Fibroblast of lung (primary cell): ENCODE data around the gene AANAT. TPM values are rescaled to one million over a fixed set of nuclear protein-coding genes. Genes with fewer than 3 reads are reported as not detected.

ENCODE experiments used
- DNase-seq, 2 donors: peaks; one replicate each; pipeline versions ENCODE4 v3.0.0 to v3.0.0-alpha.2; 2010; ENCODE audit warnings: low read depth in 2 of 2
- H2AFZ ChIP-seq: 2 replicates; pipeline ENCODE4 v1.5.1; 2012; ENCODE audit warnings: low read length, control low read depth, inconsistent platforms
- H3K27ac ChIP-seq: 2 replicates; pipeline ENCODE4 v1.5.1; 2011; ENCODE audit warnings: low read length, control low read depth; ENCODE audit not compliant: insufficient read depth
- H3K27me3 ChIP-seq: 2 replicates; pipeline ENCODE4 v1.5.1; 2011; ENCODE audit warnings: mild to moderate bottlenecking, low read length; ENCODE audit not compliant: control insufficient read depth, insufficient read depth
- H3K36me3 ChIP-seq: 2 replicates; pipeline ENCODE4 v1.5.1; 2011; ENCODE audit warnings: low read length; ENCODE audit not compliant: control insufficient read depth, insufficient read depth
- H3K4me1 ChIP-seq: 2 replicates; pipeline ENCODE4 v1.5.1; 2011; ENCODE audit warnings: low read length; ENCODE audit not compliant: control insufficient read depth, insufficient read depth; ENCODE audit errors: extremely low read depth
- H3K4me2 ChIP-seq: 2 replicates; pipeline ENCODE4 v1.5.1; 2011; ENCODE audit warnings: low read length, control low read depth; ENCODE audit not compliant: insufficient read depth; ENCODE audit errors: extremely low read depth
- H3K4me3 ChIP-seq, 4 experiments: fragments of 200-600 bp in 1 of 4; sonication (generic) in 1 of 4; replicated peaks in 1 of 4; 2 replicates each; pipeline ENCODE4 v1.5.1; 2011 to 2016; ENCODE audit warnings: low read length in 4 of 4, low read depth in 3 of 4, mild to moderate bottlenecking in 3 of 4, control low read depth in 2 of 4, inconsistent platforms in 1 of 4, mixed read lengths in 1 of 4; ENCODE audit not compliant: insufficient read depth in 1 of 4; ENCODE audit errors: control extremely low read depth in 1 of 4
- H3K79me2 ChIP-seq: 2 replicates; pipeline ENCODE4 v1.5.1; 2012; ENCODE audit warnings: mild to moderate bottlenecking, low read length, inconsistent platforms; ENCODE audit not compliant: control insufficient read depth, insufficient read depth
- H3K9ac ChIP-seq: 2 replicates; pipeline ENCODE4 v1.5.1; 2011; ENCODE audit warnings: mild to moderate bottlenecking, low read length, control low read depth; ENCODE audit not compliant: insufficient read depth
- H3K9me3 ChIP-seq: 2 replicates; pipeline ENCODE4 v1.5.1; 2012; ENCODE audit warnings: low read depth, low read length; ENCODE audit not compliant: control insufficient read depth, insufficient read depth
- H4K20me1 ChIP-seq: 2 replicates; pipeline ENCODE4 v1.5.1; 2011; ENCODE audit warnings: low read length; ENCODE audit not compliant: control insufficient read depth, insufficient read depth; ENCODE audit errors: extremely low read depth
- CTCF ChIP-seq, 2 donors: IDR thresholded peaks in 1 of 2; conservative IDR thresholded peaks in 1 of 2; 1 replicate in 1 of 2; 2 replicates in 1 of 2; pipeline ENCODE4 v1.5.1; 2011 to 2012; ENCODE audit warnings: low read length in 2 of 2, control low read depth in 1 of 2, inconsistent platforms in 1 of 2, low read depth in 1 of 2, mild to moderate bottlenecking in 1 of 2
- EZH2 ChIP-seq: IDR thresholded peaks from 2 replicates; pipeline ENCODE4 v1.5.1; 2012; ENCODE audit warnings: low read length, control low read depth, mild to moderate bottlenecking; ENCODE audit errors: missing control alignments
- polyA plus RNA-seq, 2 donors: library from polyadenylated mRNA; depleted of rRNA in 1 of 2; stranded (reverse) in 1 of 2; unstranded in 1 of 2; fragments of >200 nt; gene quantifications; 2 replicates each; pipeline ENCODE4 v1.2.1, GENCODE V29; 2011 to 2012; ENCODE audit warnings: missing spikeins in 1 of 2
- total RNA-seq: library from RNA; depleted of rRNA; stranded (reverse); fragments of >200 nt; gene quantifications from 2 replicates; pipeline ENCODE4 v1.2.1, GENCODE V29; 2014

AANAT gene
- total and polyA plus RNA-seq, 2 donors (not counting 1 experiment from before 2014, with no cell fraction given), result not detected

- H3K4me3 ChIP-seq, result no peak overlapping the region
- H3K4me1 ChIP-seq, result peaks cover 8% of the 10 kb centered on the region
- no peak for TF ChIP-seq CTCF (conservative IDR thresholded peaks at IDR 0.05 in 1 of 2, IDR thresholded peaks at IDR 0.05 in 1 of 2; ENCODE audit: low read depth in 1 of 2, low read length in 2 of 2)
- no peak for TF ChIP-seq EZH2
- no peaks in the 10 kb centered on the region for H3K27me3 ChIP-seq
- no peak overlapping the region for H3K27ac ChIP-seq
- DNase-seq, result no peak
- no peaks in the 10 kb centered on the region for H3K9me3 ChIP-seq
- no peaks in the 10 kb centered on the region for H4K20me1 ChIP-seq
- no peaks in the 10 kb centered on the region for H3K36me3 ChIP-seq
- H3K79me2 ChIP-seq, result no peaks in the 10 kb centered on the region
- no peak overlapping the region for H3K4me2 ChIP-seq
- H2AFZ ChIP-seq, result no peak overlapping the region
- no peak overlapping the region for H3K9ac ChIP-seq
Measured at GRCh38 chr17:76517638-76518038, 50.2 kb downstream of the AANAT start.

DNA sequence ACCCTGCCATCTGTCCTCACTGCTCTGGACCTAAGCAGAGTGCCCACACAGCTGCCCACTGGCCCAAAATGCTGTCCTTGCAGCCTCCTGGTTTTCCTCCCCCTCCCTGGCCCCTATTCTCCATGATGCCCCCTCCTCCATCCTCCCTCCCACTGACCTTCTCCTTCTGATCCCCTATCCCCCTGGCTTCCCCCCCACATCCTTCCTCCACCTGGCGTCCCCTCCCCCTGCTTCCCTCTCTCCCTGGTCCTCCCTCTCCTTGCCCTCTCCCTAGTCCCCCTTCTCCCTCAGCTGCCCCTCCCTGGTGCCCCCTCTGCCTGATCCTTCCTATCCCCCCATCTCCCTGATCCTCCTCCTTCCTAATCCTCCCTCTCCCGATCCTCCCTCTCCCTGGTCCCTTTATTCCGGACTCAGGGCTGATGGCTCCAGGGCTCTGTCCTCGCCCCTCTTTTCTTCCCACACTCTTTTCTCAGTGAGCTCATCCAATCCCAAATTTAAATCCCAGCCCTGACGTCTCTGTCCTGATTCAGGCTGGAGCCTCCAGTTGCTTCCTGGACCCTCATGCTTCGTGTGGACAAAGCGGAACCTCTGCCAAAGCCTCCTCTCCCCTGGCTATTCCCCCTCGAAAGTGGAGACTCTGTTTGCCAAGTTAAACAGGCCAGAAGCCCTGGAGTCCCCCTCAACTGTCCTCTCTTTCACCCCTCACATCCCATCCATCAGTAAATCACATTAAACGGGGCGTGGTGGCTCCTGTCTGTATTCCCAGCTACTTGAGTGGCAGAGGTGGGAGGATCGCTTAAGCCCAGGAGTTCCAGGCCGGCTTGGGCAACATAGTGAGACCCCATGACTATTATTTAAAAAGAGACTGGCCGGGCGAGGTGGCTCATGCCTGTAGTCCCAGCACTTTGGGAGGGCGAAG, 51.9 kb downstream of the AANAT start:
- H3K27me3 ChIP-seq, result no peaks in the 10 kb centered on the region
- H3K27ac ChIP-seq, result no peak overlapping the region
- H3K9me3 ChIP-seq, result no peaks in the 10 kb centered on the region
- no peaks in the 10 kb centered on the region for H4K20me1 ChIP-seq
- no peaks in the 10 kb centered on the region for H3K79me2 ChIP-seq
- no peak overlapping the region for H2AFZ ChIP-seq
- H3K4me2 ChIP-seq, result no peak overlapping the region
- no peak for DNase-seq
- peaks cover 8% of the 10 kb centered on the region for H3K4me1 ChIP-seq
- TF ChIP-seq EZH2, result no peak
- H3K4me3 ChIP-seq, result no peak overlapping the region
- H3K36me3 ChIP-seq, result no peaks in the 10 kb centered on the region
- no peak overlapping the region for H3K9ac ChIP-seq

Other genes with a start within 250 kb of the AANAT start
- gene RNF157, start 227.1 kb upstream of the AANAT start, total RNA-seq, result 0.51 and 3.1 TPM in 2 replicates
- gene RNF157, start 227.1 kb upstream of the AANAT start, polyA plus RNA-seq, result 2.0 and 7.7 TPM in 2 replicates
- 2.6 and 7.3 TPM in 2 replicates for gene UBALD2, start 202.3 kb upstream of the AANAT start, total RNA-seq
- 4.1 and 9.4 TPM in 2 replicates for gene UBALD2, start 202.3 kb upstream of the AANAT start, polyA plus RNA-seq
- 4.3 and 4.6 TPM in 2 replicates for gene QRICH2, start 159.3 kb upstream of the AANAT start, total RNA-seq
- 0.26 and 0.42 TPM in 2 replicates for gene QRICH2, start 159.3 kb upstream of the AANAT start, polyA plus RNA-seq
- 32.7 and 59.8 TPM in 2 replicates for gene PRPSAP1, start 113.7 kb upstream of the AANAT start, total RNA-seq
- gene PRPSAP1, start 113.7 kb upstream of the AANAT start, polyA plus RNA-seq, result 56.8 and 56.9 TPM in 2 replicates
- 5.0 and 22.3 TPM in 2 replicates for gene SPHK1, start 83.0 kb upstream of the AANAT start, total RNA-seq
- 9.4 and 11.5 TPM in 2 replicates for gene SPHK1, start 83.0 kb upstream of the AANAT start, polyA plus RNA-seq
- 9.2 and 12.4 TPM in 2 replicates for gene UBE2O, start 14.5 kb upstream of the AANAT start, total RNA-seq
- gene UBE2O, start 14.5 kb upstream of the AANAT start, polyA plus RNA-seq, result 10.8 and 11.5 TPM in 2 replicates
- 3.9 and 5.1 TPM in 2 replicates for gene RHBDF2, start 33.8 kb downstream of the AANAT start, total RNA-seq
- 0.94 and 1.7 TPM in 2 replicates for gene RHBDF2, start 33.8 kb downstream of the AANAT start, polyA plus RNA-seq
- 12.4 and 19.5 TPM in 2 replicates for gene CYGB, start 70.1 kb downstream of the AANAT start, total RNA-seq
- 9.1 and 10.0 TPM in 2 replicates for gene CYGB, start 70.1 kb downstream of the AANAT start, polyA plus RNA-seq
- gene PRCD, start 72.4 kb downstream of the AANAT start, total RNA-seq, result 4.1 and 4.3 TPM in 2 replicates
- gene PRCD, start 72.4 kb downstream of the AANAT start, polyA plus RNA-seq, result 0.72 and 0.89 TPM in 2 replicates
- gene ST6GALNAC2, start 118.3 kb downstream of the AANAT start, total RNA-seq, result 0.83 and 1.0 TPM in 2 replicates
- 0.42 and 1.3 TPM in 2 replicates for gene ST6GALNAC2, start 118.3 kb downstream of the AANAT start, polyA plus RNA-seq
- not detected in 2 replicates for gene ST6GALNAC1, start 176.2 kb downstream of the AANAT start, total RNA-seq
- not detected in 2 replicates for gene ST6GALNAC1, start 176.2 kb downstream of the AANAT start, polyA plus RNA-seq
- 127 and 142 TPM in 2 replicates for gene MXRA7, start 243.4 kb downstream of the AANAT start, total RNA-seq
- 215 and 307 TPM in 2 replicates for gene MXRA7, start 243.4 kb downstream of the AANAT start, polyA plus RNA-seq